Heart left ventricle (tissue), 16 donors: ENCODE results near the gene ELMOD3. TPM values are rescaled to one million over a fixed set of nuclear protein-coding genes. Genes with fewer than 3 reads are reported as not detected.
A peak's percentile ranks its signal among the peaks of the same experiment; 100 is the strongest.
"Not testable (repeated sequence)": the region's sequence is repeated elsewhere in the genome, so short reads cannot be mapped to it uniquely, and the experiment has no call there.

Source experiments
- ATAC-seq, 4 donors: fragments of 200-7000 bp; cut with Tn5 transposase; one replicate each; pipeline ENCODE4 v1.9.1; 2020 to 2022; ENCODE audit warnings: moderate library complexity in 4 of 4, mild to moderate bottlenecking in 3 of 4, moderate number of reproducible peaks in 1 of 4
- DNase-seq, 5 donors: peaks; one replicate each; pipeline ENCODE4 v3.0.0-alpha.2; 2020
- H3K27ac ChIP-seq, 12 donors: fragments of 200-600 bp; sonication (generic) in 4 of 12; one replicate each; pipeline versions ENCODE4 v1.5.0 to v1.8.0; 2016 to 2022; ENCODE audit warnings: mild to moderate bottlenecking in 2 of 12
- H3K27me3 ChIP-seq, 9 donors: fragments of 200-600 bp; sonication (generic) in 2 of 9; one replicate each; pipeline versions ENCODE4 v1.5.1 to v1.8.0; 2016 to 2022; ENCODE audit warnings: mild to moderate bottlenecking in 3 of 9
- H3K36me3 ChIP-seq, 9 donors: fragments of 200-600 bp; sonication (generic) in 2 of 9; one replicate each; pipeline versions ENCODE4 v1.5.0 to v1.8.0; 2018 to 2022; ENCODE audit warnings: mild to moderate bottlenecking in 2 of 9
- H3K4me1 ChIP-seq, 12 donors: fragments of 200-600 bp; sonication (generic) in 4 of 12; one replicate each; pipeline versions ENCODE4 v1.5.0 to v1.8.0; 2016 to 2022; ENCODE audit warnings: mild to moderate bottlenecking in 3 of 12
- H3K4me3 ChIP-seq, 12 donors: fragments of 200-600 bp; sonication (generic) in 4 of 12; one replicate each; pipeline versions ENCODE4 v1.5.0 to v1.8.0; 2017 to 2022; ENCODE audit warnings: mild to moderate bottlenecking in 9 of 12, moderate library complexity in 4 of 12
- H3K9me3 ChIP-seq, 12 donors: fragments of 200-600 bp; sonication (generic) in 4 of 12; one replicate each; pipeline versions ENCODE4 v1.5.0 to v1.8.0; 2016 to 2022; ENCODE audit warnings: mild to moderate bottlenecking in 1 of 12
- CTCF ChIP-seq, 12 donors: fragments of 200-600 bp; sonication (generic) in 4 of 12; IDR thresholded peaks; one replicate each; pipeline versions ENCODE4 v1.5.0 to v1.8.0; 2018 to 2022; ENCODE audit warnings: antibody characterized with exemption in 12 of 12, mild to moderate bottlenecking in 5 of 12
- POLR2A ChIP-seq, 2 donors: fragments of 450-650 bp; IDR thresholded peaks; one replicate each; pipeline ENCODE4 v1.6.1; 2017; ENCODE audit warnings: antibody characterized with exemption in 2 of 2, mild to moderate bottlenecking in 2 of 2, moderate library complexity in 2 of 2
- WGBS, 4 donors: extraction: QIAGEN DNeasy Blood & Tissue Kit in 2 of 4; methylation state at CpG; one replicate each; pipeline versions ENCODE4 v1.1.5 to v1.1.7; 2013 to 2018; 5-methylcytosine and 5-hydroxymethylcytosine counted together
- intact Hi-C, 10 donors: fragments of 100-400 bp; cut with DNase I; formaldehyde crosslinking; loops; one replicate each; pipeline versions ENCODE4 v1.11.1 to v1.14.2; 2022
- polyA plus RNA-seq, 2 donors: library from polyadenylated mRNA; stranded (reverse); fragments of 200-250 nt; gene quantifications; one replicate each; pipeline ENCODE4 v1.2.3, GENCODE V29; 2013
- total RNA-seq, 9 donors: library from RNA; depleted of rRNA in 2 of 9; stranded (reverse); fragments of >200 nt in 2 of 9; fragmentation: NEBNext Ultra II Directional in 3 of 9; extraction: Animal tissue kit (Norgen Biotek cat#: 25700) in 3 of 9; gene quantifications; one replicate each; pipeline versions ENCODE4 v1.1.0 to v1.2.4, GENCODE V29; 2016 to 2023
- donor health status: ischemic (EF 13 %, LVEDD 7.1; RV severe dilation, severe dysfunction).
- donor health status: healthy with polysubstance abuse.
- donor health status: DM: no; HTN: yes; CAD: no.
- donor health status: DM: no; HTN: no; CAD: no.
- donor health status: ischemic (EF 25% LVEDD 6.9; RV normal size, moderate dysfunction).
- donor health status: ischemic (EF 25% LVEDD 5.7; RV mildly dilated, moderate dysfunction).
- donor health status: healthy.
- donor health status: DM: yes; HTN: yes; CAD: no.
- donor health status: ischemic (EF 35%, LVEDD 5.7; RV mildly dilated, moderate dysfunction).
- donor health status: nonischemic (EF 11% LVEDD 7.7; RV severe dilation, severe dysfunction).
- donor health status: DM: yes; HTN: yes; CAD: no.
- donor health status: PGD.
- donor health status: ischemic (EF 29% LVEDD 5.4; RV normal size, mild dysfunction).
- donor health status: nonischemic (EF 23%, LVEDD 6.1; RV moderate dilation, normal function).

ELMOD3 gene
- total and polyA plus RNA-seq, 11 donors = 6.0 to 18.0 (median 10.2) TPM

- ATAC-seq (no peak), DNase-seq (no peak)
- H3K4me3 ChIP-seq = peak overlapping the region in 11 of 12 donors; percentile 57 to 89 (median 75)
- H3K4me1 ChIP-seq = peaks cover 0 to 37% (median 21%) of the 10 kb centered on the region in 12 donors
- peak overlapping the region in 4 of 12 donors; percentile 51 to 90 (median 88) for H3K27ac ChIP-seq
- no peaks in the 10 kb centered on the region for H3K9me3 ChIP-seq
- TF ChIP-seq CTCF (IDR thresholded peaks at IDR 0.05) = no peak
- no peak for TF ChIP-seq POLR2A (IDR thresholded peaks at IDR 0.05)
- intact Hi-C loops = no loop called here
- H3K27me3 ChIP-seq = no peaks in the 10 kb centered on the region
- peaks cover 0 to 60% (median 48%) of the 10 kb centered on the region in 9 donors for H3K36me3 ChIP-seq
- 79 to 84% (median 81%) methylated on average over 3 of the region's 3 CpGs for WGBS, 4 donors
These were observed 952 bp downstream of the ELMOD3 start for GRCh38 chr2:85355521-85355920.

GRCh38 chr2:85356186-85356585 is 1.6 kb downstream of the ELMOD3 start:
- Histone ChIP-seq H3K9me3 (no peaks in the 10 kb centered on the region), H3K27ac (no peak overlapping the region), H3K36me3 (peaks cover 0 to 60% (median 45%) of the 10 kb centered on the region in 9 donors), H3K4me3 (no peak overlapping the region), H3K27me3 (no peaks in the 10 kb centered on the region), H3K4me1 (peaks cover 0 to 37% (median 21%) of the 10 kb centered on the region in 12 donors)
- WGBS, 4 donors = 60 to 79% (median 64%) methylated on average over 1 to 2 of the region's 2 CpGs
- intact Hi-C loops = no loop called here
- DNase-seq (no peak), ATAC-seq (no peak)
- no peak for TF ChIP-seq POLR2A (IDR thresholded peaks at IDR 0.05)
- no peak for TF ChIP-seq CTCF (IDR thresholded peaks at IDR 0.05)

GRCh38 chr2:85357736-85358135 is 3.2 kb downstream of the ELMOD3 start:
- no peak for ATAC-seq
- intact Hi-C loops = no loop called here
- Histone ChIP-seq H3K27me3 (no peaks in the 10 kb centered on the region), H3K4me3 (no peak overlapping the region), H3K4me1 (peaks cover 0 to 33% (median 21%) of the 10 kb centered on the region in 12 donors), H3K9me3 (no peaks in the 10 kb centered on the region), H3K36me3 (peaks cover 0 to 68% (median 50%) of the 10 kb centered on the region in 9 donors), H3K27ac (no peak overlapping the region)
- DNase-seq = no peak
- WGBS, 4 donors = 89 to 99% (median 94%) methylated on average over 3 of the region's 3 CpGs
- TF ChIP-seq CTCF (IDR thresholded peaks at IDR 0.05) = no peak
- no peak for TF ChIP-seq POLR2A (IDR thresholded peaks at IDR 0.05)

- intact Hi-C loops, H3K9me3 ChIP-seq, H3K4me3 ChIP-seq, DNase-seq, ATAC-seq, H3K27ac ChIP-seq, H3K27me3 ChIP-seq, H3K4me1 ChIP-seq: not testable (repeated sequence)
- WGBS, 4 donors = 77 to 99% (median 93%) methylated on average over 5 of the region's 5 CpGs
- H3K36me3 ChIP-seq = peaks cover 0 to 81% (median 75%) of the 10 kb centered on the region in 9 donors
These were observed 8.3 kb downstream of the ELMOD3 start for GRCh38 chr2:85362653-85363387.
